H1 (cell line): ENCODE data around the gene SYT6. TPM values are rescaled to one million over a fixed set of nuclear protein-coding genes. Genes with fewer than 3 reads are reported as not detected.

Source experiments
- ASH2L ChIP-seq: fragments of 200-600, 300-600 bp; sonication (generic); IDR thresholded peaks from one replicate; pipeline ENCODE4 v1.7.1; 2017; ENCODE audit warnings: low read length
- BCL11A ChIP-seq, 2 experiments: IDR thresholded peaks; one replicate each; pipeline ENCODE4 v1.6.1; 2011; ENCODE audit warnings: low read depth in 2 of 2, low read length in 2 of 2, mild to moderate bottlenecking in 2 of 2
- CBX5 ChIP-seq: fragments of 300-800, 300-1000 bp; sonication (generic); IDR thresholded peaks from 2 replicates; pipeline ENCODE4 v1.7.1; 2016; ENCODE audit warnings: antibody characterized with exemption, low read length, low read depth
- CBX8 ChIP-seq: fragments of 300-800, 300-1000 bp; sonication (generic); IDR thresholded peaks from 2 replicates; pipeline ENCODE4 v1.7.1; 2016; ENCODE audit warnings: low read depth, low read length, borderline replicate concordance
- CTBP2 ChIP-seq: IDR thresholded peaks from 2 replicates; pipeline ENCODE4 v1.7.0; 2011; ENCODE audit warnings: borderline replicate concordance, mild to moderate bottlenecking, moderate library complexity, mixed read lengths, low read length; ENCODE audit not compliant: insufficient read depth, insufficient read length
- CTCF ChIP-seq, 3 experiments: IDR thresholded peaks; 1 replicate in 2 of 3; 2 replicates in 1 of 3; pipeline versions ENCODE4 v1.5.1 to v1.6.1; 2011; ENCODE audit warnings: low read length in 3 of 3, mild to moderate bottlenecking in 3 of 3, inconsistent platforms in 2 of 3, low read depth in 1 of 3, moderate library complexity in 1 of 3; ENCODE audit not compliant: insufficient read depth in 1 of 3; ENCODE audit errors: control extremely low read depth in 1 of 3
- HDAC6 ChIP-seq: IDR thresholded peaks from one replicate; pipeline ENCODE4 v1.7.1; 2012; ENCODE audit warnings: low read depth, mild to moderate bottlenecking, inconsistent platforms, low read length, moderate library complexity
- JUN ChIP-seq: IDR thresholded peaks from 2 replicates; pipeline ENCODE4 v1.6.1; 2011; ENCODE audit warnings: low read depth, mild to moderate bottlenecking, improper control_type of control experiment, low read length
- KDM5A ChIP-seq: fragments of 200-600 bp; IDR thresholded peaks from 2 replicates; pipeline ENCODE4 v1.7.1; 2012; ENCODE audit warnings: mild to moderate bottlenecking, low read length, inconsistent platforms, mixed read lengths
- MAFK ChIP-seq: IDR thresholded peaks from 2 replicates; pipeline ENCODE4 v1.6.1; 2012; ENCODE audit warnings: low read depth, mild to moderate bottlenecking, improper control_type of control experiment, low read length
- POLR2A ChIP-seq, 2 experiments: IDR thresholded peaks; 1 replicate in 1 of 2; 2 replicates in 1 of 2; pipeline ENCODE4 v1.6.1; 2011; ENCODE audit warnings: low read depth in 2 of 2, low read length in 2 of 2, mild to moderate bottlenecking in 2 of 2; ENCODE audit errors: control extremely low read depth in 1 of 2
- RFX5 ChIP-seq: IDR thresholded peaks from 2 replicates; pipeline ENCODE4 v1.6.1; 2011; ENCODE audit warnings: low read depth, low read length, improper control_type of control experiment, borderline replicate concordance
- RNF2 ChIP-seq: fragments of 200-900, 300-1000 bp; sonication (generic); IDR thresholded peaks from 2 replicates; pipeline ENCODE4 v1.7.1; 2016; ENCODE audit warnings: borderline replicate concordance, low read depth, mild to moderate bottlenecking, antibody characterized with exemption, low read length; ENCODE audit not compliant: poor library complexity, severe bottlenecking; ENCODE audit errors: missing control alignments
- SAP30 ChIP-seq: fragments of 300-600 bp; sonication (generic); IDR thresholded peaks from 2 replicates; pipeline ENCODE4 v1.7.1; 2012; ENCODE audit warnings: low read length, moderate library complexity, mild to moderate bottlenecking, inconsistent platforms; ENCODE audit not compliant: insufficient read depth, insufficient replicate concordance
- SIRT6 ChIP-seq: IDR thresholded peaks from one replicate; pipeline ENCODE4 v1.7.1; 2012; ENCODE audit warnings: low read length, inconsistent platforms
- SIX5 ChIP-seq: IDR thresholded peaks from 2 replicates; pipeline ENCODE4 v1.6.1; 2011; ENCODE audit warnings: mild to moderate bottlenecking, low read depth, low read length
- SP2 ChIP-seq: IDR thresholded peaks from 2 replicates; pipeline ENCODE4 v1.6.1; 2012; ENCODE audit warnings: mild to moderate bottlenecking, low read length, inconsistent platforms
- SP4 ChIP-seq: IDR thresholded peaks from 2 replicates; pipeline ENCODE4 v1.6.1; 2012; ENCODE audit warnings: low read length, inconsistent platforms
- TCF12 ChIP-seq: IDR thresholded peaks from 2 replicates; pipeline ENCODE4 v1.6.1; 2011; ENCODE audit warnings: low read depth, mild to moderate bottlenecking, low read length
- YY1 ChIP-seq: IDR thresholded peaks from 2 replicates; pipeline ENCODE4 v1.6.1; 2011; ENCODE audit warnings: low read depth, mild to moderate bottlenecking, low read length
- polyA plus RNA-seq, 7 experiments: library from polyadenylated mRNA; depleted of rRNA in 3 of 7; stranded (reverse) in 5 of 7; unstranded in 2 of 7; fragments of >200 nt in 5 of 7; fragments of 200-250 nt in 2 of 7; gene quantifications; 1 replicate in 5 of 7; 2 replicates in 1 of 7; 4 replicates in 1 of 7; pipeline versions ENCODE4 v1.2.1 to v1.2.3, GENCODE V29; 2011 to 2013; ENCODE audit warnings: missing spikeins in 2 of 7, mixed read lengths in 2 of 7
- total RNA-seq: library from RNA; stranded (reverse); fragmentation: NEBNext Ultra II Directional; extraction: Animal tissue kit (Norgen Biotek cat#: 25700); gene quantifications from 2 replicates; pipeline ENCODE4 v1.2.1, GENCODE V29; 2021
- TF ChIP-seq, protein P1 (sequence below): IDR thresholded peaks from 2 replicates; pipeline ENCODE4 v1.6.1; 2012; ENCODE audit warnings: low read length, inconsistent platforms

Gene SYT6
- total and polyA plus RNA-seq, 2 of the 8 experiments (the other 6 are each of a cell fraction or from before 2014, with no cell fraction given) = 33.7 to 83.5 TPM

GRCh38 chr1:114118351-114118990 lies 35.2 kb downstream of the SYT6 start (continued):
- TF ChIP-seq RFX5 (no peak), ASH2L (no peak), SAP30 (no peak), HDAC6 (no peak), TCF12 (no peak), BCL11A (IDR thresholded peaks at IDR 0.05; ENCODE audit: low read depth in 2 of 2, low read length in 2 of 2) (no peak), CBX5 (no peak), CTCF (IDR thresholded peaks at IDR 0.05; ENCODE audit: control extremely low read depth in 1 of 3, insufficient read depth in 1 of 3, low read depth in 1 of 3, low read length in 3 of 3) (peak; percentile 3 to 37 (median 30); a peak in 2 of 4 replicates), YY1 (no peak), KDM5A (no peak), SP2 (no peak), POLR2A (IDR thresholded peaks at IDR 0.05; ENCODE audit: control extremely low read depth in 1 of 2, low read depth in 2 of 2, low read length in 2 of 2) (peak; percentile 35 to 65; a peak in 2 of 3 replicates), SIRT6 (no peak), CTBP2 (no peak), CBX8 (no peak), SP4 (no peak), RNF2 (no peak), SIX5 (no peak), MAFK (no peak), JUN (no peak)
- TF ChIP-seq, protein P1, sequence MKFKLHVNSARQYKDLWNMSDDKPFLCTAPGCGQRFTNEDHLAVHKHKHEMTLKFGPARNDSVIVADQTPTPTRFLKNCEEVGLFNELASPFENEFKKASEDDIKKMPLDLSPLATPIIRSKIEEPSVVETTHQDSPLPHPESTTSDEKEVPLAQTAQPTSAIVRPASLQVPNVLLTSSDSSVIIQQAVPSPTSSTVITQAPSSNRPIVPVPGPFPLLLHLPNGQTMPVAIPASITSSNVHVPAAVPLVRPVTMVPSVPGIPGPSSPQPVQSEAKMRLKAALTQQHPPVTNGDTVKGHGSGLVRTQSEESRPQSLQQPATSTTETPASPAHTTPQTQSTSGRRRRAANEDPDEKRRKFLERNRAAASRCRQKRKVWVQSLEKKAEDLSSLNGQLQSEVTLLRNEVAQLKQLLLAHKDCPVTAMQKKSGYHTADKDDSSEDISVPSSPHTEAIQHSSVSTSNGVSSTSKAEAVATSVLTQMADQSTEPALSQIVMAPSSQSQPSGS = no peak
